ENCODE results near the gene ABHD6.

- TF ChIP-seq POLR2AphosphoS5 (IDR thresholded peaks at IDR 0.05; ENCODE audit: low read depth) (no peak), CTCF (IDR thresholded peaks at IDR 0.05; ENCODE audit: insufficient read depth, low read length) (no peak)
Observed at GRCh38 chr3:58237238-58237940, at the start of gene ABHD6.
